Choroid plexus epithelial cell (primary cell): ENCODE results near the gene RILPL1.
"Not testable (repeated sequence)": the region's sequence is repeated elsewhere in the genome, so short reads cannot be mapped to it uniquely, and the experiment has no call there.

Experiments
- DNase-seq: peaks from one replicate; pipeline ENCODE4 v3.0.0-alpha.2; 2010; ENCODE audit warnings: low read depth
- H3K4me3 ChIP-seq: 2 replicates; pipeline ENCODE4 v1.5.1; 2011; ENCODE audit warnings: low read depth, mild to moderate bottlenecking, control low read depth, low read length, moderate library complexity
- CTCF ChIP-seq: conservative IDR thresholded peaks from 2 replicates; pipeline ENCODE4 v1.5.1; 2011; ENCODE audit warnings: low read depth, mild to moderate bottlenecking, control low read depth, inconsistent platforms, low read length, moderate library complexity

Gene RILPL1

DNA sequence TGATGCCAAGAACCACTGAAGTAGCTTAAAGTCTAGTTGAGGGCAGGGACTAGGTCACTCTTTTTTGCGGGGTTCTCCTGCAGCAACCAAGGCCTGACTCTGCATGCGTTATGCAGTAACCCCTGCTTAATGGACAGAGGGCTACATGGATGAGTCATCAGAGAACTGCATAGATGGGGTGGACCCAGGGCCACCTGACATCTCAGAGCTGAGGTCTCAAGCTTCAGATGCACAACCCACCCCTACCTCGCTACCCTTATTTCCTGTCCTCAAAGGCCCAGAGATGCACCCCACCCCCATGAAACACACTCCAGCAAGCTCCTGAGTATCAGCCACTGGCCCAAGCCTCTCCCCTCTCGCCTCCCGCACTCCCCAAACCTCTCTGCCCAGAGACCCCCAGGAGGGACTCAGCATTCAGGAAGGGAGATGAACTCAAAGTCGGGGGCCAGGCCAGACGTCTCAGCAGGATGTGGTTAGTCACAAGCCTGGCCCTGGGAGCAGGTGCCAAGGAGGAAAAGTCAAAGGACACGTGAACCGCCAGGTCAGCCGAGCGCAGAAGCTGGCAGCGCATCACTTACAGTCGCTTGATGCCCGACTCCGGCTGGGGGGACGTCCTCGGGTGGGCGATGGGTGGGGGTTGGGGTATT lies 49.8 kb downstream of the RILPL1 start:
- DNase-seq, result peak; percentile 18
- no peak overlapping the region for H3K4me3 ChIP-seq
- TF ChIP-seq CTCF, result no peak

DNA sequence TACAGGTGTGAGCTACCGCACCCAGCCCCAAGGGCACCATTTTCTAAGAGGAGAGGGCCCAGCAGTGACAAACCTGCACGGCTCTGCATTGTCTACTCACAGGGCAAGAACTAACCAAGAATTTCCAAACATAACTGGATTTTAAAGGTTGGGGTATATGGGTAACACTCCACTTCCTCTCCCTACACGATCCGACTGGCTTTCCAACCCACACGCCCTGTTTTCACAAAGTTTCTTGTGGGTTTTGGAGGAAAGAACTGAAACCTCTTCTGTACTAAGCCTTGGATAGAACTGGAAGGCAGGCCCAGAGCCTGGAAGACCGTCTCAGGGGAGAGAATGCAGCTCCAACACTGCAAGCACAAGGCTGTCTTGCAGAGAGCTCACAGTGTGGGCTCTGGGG lies 50.6 kb downstream of the RILPL1 start:
- no peak for DNase-seq
- no peak overlapping the region for H3K4me3 ChIP-seq
- TF ChIP-seq CTCF, result no peak

GRCh38 chr12:123481251-123481650 lies 52.3 kb downstream of the RILPL1 start:
- not testable (repeated sequence) for DNase-seq

GRCh38 chr12:123479442-123480180 lies 53.9 kb downstream of the RILPL1 start:
- DNase-seq, result no peak
- TF ChIP-seq CTCF, result no peak

More at GRCh38 chr12:123481251-123481650, 52.3 kb downstream of the RILPL1 start:
- not testable (repeated sequence) for H3K4me3 ChIP-seq

DNA sequence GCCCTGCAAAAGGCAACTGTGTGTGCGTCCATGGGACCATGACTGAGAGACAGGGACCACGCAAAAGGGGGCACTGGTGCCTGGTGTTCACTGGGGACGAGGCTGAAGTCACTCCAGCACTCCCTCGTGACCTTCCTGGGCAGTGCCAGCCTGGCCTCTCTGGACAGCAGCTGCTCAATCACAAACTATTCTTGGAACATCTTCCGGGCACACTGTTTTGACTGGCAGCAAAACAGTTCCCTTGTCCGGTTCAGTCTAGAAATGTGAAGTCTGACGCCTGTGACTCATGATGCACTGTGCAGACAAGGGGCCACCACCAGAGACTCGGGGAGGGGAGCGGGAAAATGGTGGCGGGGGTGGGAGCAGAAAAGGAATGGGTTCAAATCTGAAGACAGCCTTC lies 54.8 kb downstream of the RILPL1 start:
- no peak for TF ChIP-seq CTCF
- no peak overlapping the region for H3K4me3 ChIP-seq
- DNase-seq, result peak; percentile 42

More at GRCh38 chr12:123479442-123480180, 53.9 kb downstream of the RILPL1 start:
- no peak overlapping the region for H3K4me3 ChIP-seq

DNA sequence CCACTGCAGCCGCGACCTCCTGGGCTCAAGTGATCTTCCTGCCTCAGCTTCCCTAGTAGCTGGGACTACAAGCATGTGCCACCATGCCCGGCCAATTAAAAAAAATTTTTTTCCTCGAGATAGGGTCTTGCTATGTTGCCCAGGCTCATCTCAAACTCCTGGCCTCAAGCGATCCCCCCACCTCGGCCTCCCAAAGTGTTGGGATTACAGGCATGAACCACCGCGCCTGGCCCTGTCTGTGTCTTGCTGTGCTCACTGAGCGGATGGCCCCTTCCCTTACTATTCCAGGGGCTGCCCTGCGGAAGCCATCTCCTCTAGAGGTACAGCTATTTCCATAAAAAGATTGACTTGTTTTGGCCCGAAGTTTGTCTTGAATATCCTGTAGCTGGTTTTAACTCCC lies 55.5 kb downstream of the RILPL1 start:
- no peak for TF ChIP-seq CTCF
- DNase-seq, result no peak
- no peak overlapping the region for H3K4me3 ChIP-seq

GRCh38 chr12:123475246-123475703 lies 58.2 kb downstream of the RILPL1 start:
- TF ChIP-seq CTCF, result no peak
- no peak for DNase-seq
- no peak overlapping the region for H3K4me3 ChIP-seq
